ENCODE results near the gene MTMR3. TPM values are rescaled to one million over a fixed set of nuclear protein-coding genes. Genes with fewer than 3 reads are reported as not detected.

Gene MTMR3
- polyA plus RNA-seq, 1 of the 3 experiments (the other 2 are of a cell fraction): 20.4 TPM

GRCh38 chr22:30015229-30015797 is 132.3 kb downstream of the MTMR3 start:
- Histone ChIP-seq H3K27ac (ENCODE audit: low read depth in 2 of 2, low read length in 1 of 2) (peak overlapping the region in 1 of 2 experiments; percentile 92; a peak in 2 of 4 replicates), H3K4me3 (ENCODE audit: low read depth in 2 of 2, low read length in 1 of 2) (no peak overlapping the region), H4K20me1 (ENCODE audit: insufficient read depth) (no peaks in the 10 kb centered on the region), H3F3A (replicated peaks; ENCODE audit: insufficient read depth) (peaks cover 36% of the 10 kb centered on the region), H3K9ac (no peak overlapping the region), H3K4me2 (peak overlapping the region; percentile 46; the same call in 1 of the 2 replicates), H3K27me3 (ENCODE audit: insufficient read depth) (no peaks in the 10 kb centered on the region), H3K79me2 (ENCODE audit: insufficient read depth) (no peaks in the 10 kb centered on the region), H3K4me1 (ENCODE audit: control insufficient read depth in 1 of 2, insufficient read depth in 2 of 2, low read depth in 1 of 2, low read length in 1 of 2) (peaks cover 13 to 21% of the 10 kb centered on the region in 2 experiments), H2AFZ (ENCODE audit: low read depth) (no peak overlapping the region), H3K9me3 (no peaks in the 10 kb centered on the region), H3K9me2 (no peaks in the 10 kb centered on the region), H3K36me3 (replicated peaks in 1 of 2; ENCODE audit: control insufficient read depth in 1 of 2, insufficient read depth in 2 of 2, low read length in 1 of 2) (peaks cover 36 to 52% of the 10 kb centered on the region in 2 experiments)
- TF ChIP-seq TEAD4 (IDR thresholded peaks at IDR 0.05; ENCODE audit: borderline replicate concordance, insufficient read depth) (no peak), MAX (IDR thresholded peaks at IDR 0.05; ENCODE audit: low read depth) (no peak), ELF1 (IDR thresholded peaks at IDR 0.05) (no peak), RXRA (IDR thresholded peaks at IDR 0.05; ENCODE audit: borderline replicate concordance, low read depth) (no peak), EZH2phosphoT487 (IDR thresholded peaks at IDR 0.05; ENCODE audit: borderline replicate concordance, low read depth) (no peak), FOXJ3 (CRISPR knock-in tag; IDR thresholded peaks at IDR 0.05) (no peak), USF2 (IDR thresholded peaks at IDR 0.05; ENCODE audit: borderline replicate concordance, low read depth, low read length) (no peak), PBX3 (IDR thresholded peaks at IDR 0.05) (peak; percentile 6; the same call in 1 of the 2 replicates), SMC3 (IDR thresholded peaks at IDR 0.05; ENCODE audit: low read depth, low read length) (no peak), FOSL2 (IDR thresholded peaks at IDR 0.05; ENCODE audit: borderline replicate concordance, low read depth) (0 out of 2 replicates have a peak, but pooled peaks have one; percentile 8), EP300 (IDR thresholded peaks at IDR 0.05; ENCODE audit: borderline replicate concordance in 1 of 2, low read depth in 1 of 2, low read length in 1 of 2) (no peak), TCF12 (IDR thresholded peaks at IDR 0.05) (peak; percentile 31), YY1 (IDR thresholded peaks at IDR 0.05; ENCODE audit: low read depth) (no peak), POLR2AphosphoS5 (IDR thresholded peaks at IDR 0.05; ENCODE audit: low read depth, low read length) (no peak), RAD21 (IDR thresholded peaks at IDR 0.05; ENCODE audit: low read length) (no peak), RCOR1 (IDR thresholded peaks at IDR 0.05; ENCODE audit: low read length) (no peak), RFX5 (IDR thresholded peaks at IDR 0.05; ENCODE audit: low read length) (no peak)
- DNase-seq: no peak
- ChIA-PET CTCF (interaction anchor here (0.6 to 5.8 kb wide), 3 partner anchors 11 to 73 kb away, joined by 3 to 54 read pairs (median 10); no protein-coding TSS in a partner anchor), POLR2A (no interaction called here)
- 60% methylated on average over 3 of the region's 3 CpGs for WGBS (ENCODE audit: low lambda C conversion rate)
